Neutrophil (primary cell): ENCODE data around the gene PEX11B.

Experiments used
- H3K27ac ChIP-seq: fragments of 200-600 bp; sonication (generic); 2 replicates; pipeline ENCODE4 v1.5.1; 2016; ENCODE audit warnings: mild to moderate bottlenecking, moderate library complexity
- H3K27me3 ChIP-seq: fragments of 200-600 bp; sonication (generic); 2 replicates; pipeline ENCODE4 v1.6.0; 2016; ENCODE audit warnings: mild to moderate bottlenecking
- H3K36me3 ChIP-seq: fragments of 200-600 bp; sonication (generic); 2 replicates; pipeline ENCODE4 v1.5.1; 2017
- H3K4me1 ChIP-seq, 2 experiments: fragments of 200-600 bp in 1 of 2; sonication (generic) in 1 of 2; 1 replicate in 1 of 2; 2 replicates in 1 of 2; pipeline versions ENCODE4 v1.5.1 to v1.6.1; 2013 to 2016; ENCODE audit warnings: low read depth in 1 of 2, low read length in 1 of 2, mild to moderate bottlenecking in 1 of 2, moderate library complexity in 1 of 2; ENCODE audit not compliant: control insufficient read depth in 1 of 2, insufficient read depth in 1 of 2
- H3K4me3 ChIP-seq, 2 experiments: fragments of 200-600 bp in 1 of 2; sonication (generic) in 1 of 2; 1 replicate in 1 of 2; 2 replicates in 1 of 2; pipeline ENCODE4 v1.5.1; 2013 to 2016; ENCODE audit warnings: low read depth in 1 of 2, low read length in 1 of 2, mild to moderate bottlenecking in 1 of 2, moderate library complexity in 1 of 2
- H3K9me3 ChIP-seq: fragments of 200-600 bp; sonication (generic); 2 replicates; pipeline ENCODE4 v1.5.1; 2016
- TF ChIP-seq, protein P1 (sequence below): fragments of 200-600 bp; sonication (generic); IDR thresholded peaks from 2 replicates; pipeline ENCODE4 v1.5.1; 2016; ENCODE audit warnings: antibody characterized with exemption

The PEX11B gene

DNA sequence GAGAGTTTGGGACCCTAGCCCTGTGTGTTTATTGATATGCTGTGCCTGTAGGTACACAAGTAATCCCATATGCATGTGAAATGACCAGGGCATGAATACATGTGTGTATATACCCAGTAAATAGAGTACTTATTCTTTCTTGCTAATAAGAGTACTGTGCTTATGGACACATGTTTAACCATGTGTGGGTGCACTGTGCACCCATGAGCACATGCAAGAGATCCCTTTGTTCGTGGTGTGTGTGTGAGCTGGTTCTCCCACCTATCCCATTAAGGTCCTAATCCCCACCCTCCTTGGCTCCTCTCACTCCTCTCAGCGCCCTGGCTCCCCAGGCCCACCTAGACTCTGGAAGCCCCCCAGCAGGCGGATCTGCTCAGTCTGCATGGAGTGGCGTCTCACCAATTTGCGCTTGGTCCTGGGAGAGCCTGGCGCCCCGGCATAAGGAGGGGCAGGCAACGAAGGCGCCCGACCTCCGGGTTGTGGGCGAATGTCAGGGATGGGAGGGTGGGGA lies 41.5 kb upstream of the PEX11B start:
- no peaks in the 10 kb centered on the region for H3K9me3 ChIP-seq
- H3K27ac ChIP-seq: peak overlapping the region; percentile 26
- TF ChIP-seq, protein P1, sequence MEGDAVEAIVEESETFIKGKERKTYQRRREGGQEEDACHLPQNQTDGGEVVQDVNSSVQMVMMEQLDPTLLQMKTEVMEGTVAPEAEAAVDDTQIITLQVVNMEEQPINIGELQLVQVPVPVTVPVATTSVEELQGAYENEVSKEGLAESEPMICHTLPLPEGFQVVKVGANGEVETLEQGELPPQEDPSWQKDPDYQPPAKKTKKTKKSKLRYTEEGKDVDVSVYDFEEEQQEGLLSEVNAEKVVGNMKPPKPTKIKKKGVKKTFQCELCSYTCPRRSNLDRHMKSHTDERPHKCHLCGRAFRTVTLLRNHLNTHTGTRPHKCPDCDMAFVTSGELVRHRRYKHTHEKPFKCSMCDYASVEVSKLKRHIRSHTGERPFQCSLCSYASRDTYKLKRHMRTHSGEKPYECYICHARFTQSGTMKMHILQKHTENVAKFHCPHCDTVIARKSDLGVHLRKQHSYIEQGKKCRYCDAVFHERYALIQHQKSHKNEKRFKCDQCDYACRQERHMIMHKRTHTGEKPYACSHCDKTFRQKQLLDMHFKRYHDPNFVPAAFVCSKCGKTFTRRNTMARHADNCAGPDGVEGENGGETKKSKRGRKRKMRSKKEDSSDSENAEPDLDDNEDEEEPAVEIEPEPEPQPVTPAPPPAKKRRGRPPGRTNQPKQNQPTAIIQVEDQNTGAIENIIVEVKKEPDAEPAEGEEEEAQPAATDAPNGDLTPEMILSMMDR: no peak
- no peaks in the 10 kb centered on the region for H3K36me3 ChIP-seq
- H3K27me3 ChIP-seq: peaks cover 47% of the 10 kb centered on the region
- peaks cover 78 to 88% of the 10 kb centered on the region in 2 experiments for H3K4me1 ChIP-seq
- peak overlapping the region; percentile 66 to 71 for H3K4me3 ChIP-seq

DNA sequence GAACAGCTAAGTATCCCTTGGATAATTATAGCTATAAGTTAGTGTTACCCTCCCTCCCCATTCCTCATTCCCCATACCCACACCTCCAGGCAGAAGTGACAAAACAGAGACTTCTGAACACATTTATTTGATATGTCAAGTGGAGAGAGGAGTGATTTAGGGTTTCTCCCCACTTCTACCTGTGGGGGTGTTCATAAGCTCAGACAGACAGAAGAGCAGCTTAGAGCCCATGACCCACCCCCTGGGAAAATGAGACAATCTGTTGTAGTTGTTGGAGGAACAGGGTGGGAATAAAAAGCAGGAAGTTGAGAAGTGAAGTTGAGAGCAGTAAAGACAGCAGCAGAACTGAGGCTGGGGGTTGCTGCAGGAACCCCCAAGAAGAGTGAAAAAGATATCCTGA lies 40.8 kb upstream of the PEX11B start:
- Histone ChIP-seq H3K36me3 (no peaks in the 10 kb centered on the region), H3K27me3 (peaks cover 47% of the 10 kb centered on the region), H3K9me3 (no peaks in the 10 kb centered on the region), H3K4me1 (peaks cover 74 to 84% of the 10 kb centered on the region in 2 experiments), H3K4me3 (no peak overlapping the region), H3K27ac (no peak overlapping the region)
- TF ChIP-seq, protein P1: no peak

DNA sequence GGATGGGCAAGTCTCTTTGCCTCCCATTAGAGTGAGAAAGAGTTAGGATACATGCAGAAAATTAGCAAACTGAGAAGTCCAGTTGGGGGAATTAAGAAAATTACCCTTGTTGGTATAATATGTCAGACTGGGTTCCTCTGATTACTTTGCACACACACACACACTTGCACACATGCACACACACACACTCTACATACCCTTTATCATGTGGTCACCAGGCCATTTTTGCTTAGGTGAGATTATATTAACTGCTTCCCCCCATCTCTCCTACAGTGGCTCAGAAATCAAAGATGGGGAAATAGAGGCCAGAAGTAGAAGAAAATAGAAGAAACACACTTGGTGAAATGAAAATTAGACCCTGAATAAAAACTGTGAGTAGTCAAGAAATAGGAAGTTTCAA lies 40.2 kb upstream of the PEX11B start:
- TF ChIP-seq, protein P1: no peak
- Histone ChIP-seq H3K4me3 (no peak overlapping the region), H3K27ac (no peak overlapping the region), H3K36me3 (no peaks in the 10 kb centered on the region), H3K9me3 (no peaks in the 10 kb centered on the region), H3K4me1 (peaks cover 68 to 79% of the 10 kb centered on the region in 2 experiments), H3K27me3 (peaks cover 47% of the 10 kb centered on the region)

- Histone ChIP-seq H3K9me3 (no peaks in the 10 kb centered on the region), H3K4me3 (peak within 1 kb of the TSS; percentile 72 to 74), H3K27ac (peak within 1 kb of the TSS; percentile 79), H3K4me1 (peaks cover 58 to 68% of the 10 kb centered on the region in 2 experiments), H3K36me3 (no peaks in the 10 kb centered on the region), H3K27me3 (peaks cover 37% of the 10 kb centered on the region)
- TF ChIP-seq, protein P1: no peak
These were observed 39.2 kb upstream of the PEX11B start, which contains the start of gene LIX1L for GRCh38 chr1:145957443-145958319. Gene LIX1L (minus strand): TSS chr1:145958017. CDS start chr1:145957927, 90 bp downstream.

GRCh38 chr1:145956781-145957442 lies 38.4 kb upstream of the PEX11B start:
- H3K9me3 ChIP-seq: no peaks in the 10 kb centered on the region
- peak overlapping the region; percentile 72 to 74 for H3K4me3 ChIP-seq
- H3K4me1 ChIP-seq: peaks cover 52 to 60% of the 10 kb centered on the region in 2 experiments
- peaks cover 29% of the 10 kb centered on the region for H3K27me3 ChIP-seq
- no peaks in the 10 kb centered on the region for H3K36me3 ChIP-seq
- TF ChIP-seq, protein P1: no peak
- H3K27ac ChIP-seq: peak overlapping the region; percentile 79
